B cell (primary cell): ENCODE results near the gene WTIP. TPM values are rescaled to one million over a fixed set of nuclear protein-coding genes. Genes with fewer than 3 reads are reported as not detected.

Experiments
- ATAC-seq: fragments of 200-7000 bp; cut with Tn5 transposase; one replicate; pipeline ENCODE4 v1.10.0; 2021; ENCODE audit warnings: low read depth, mild to moderate bottlenecking, moderate number of reproducible peaks, moderate library complexity
- CTCF ChIA-PET: fragments of 350-600 bp; sonication (Branson Sonifier 250); formaldehyde crosslinking; loops from one replicate; lab custom pipeline; 2021; ENCODE audit warnings: antibody characterized with exemption, inconsistent platforms; lab: Charles Lee
- POLR2A ChIA-PET: fragments of 350-600 bp; sonication (Branson Sonifier 250); formaldehyde crosslinking; loops from one replicate; lab custom pipeline; 2021; ENCODE audit warnings: antibody characterized with exemption; lab: Charles Lee
- DNase-seq: peaks from one replicate; pipeline ENCODE4 v3.0.0; 2013
- H2AFZ ChIP-seq: 2 replicates; pipeline ENCODE4 v1.6.1; 2012; ENCODE audit warnings: mild to moderate bottlenecking, low read depth, low read length; ENCODE audit not compliant: insufficient read depth, poor library complexity, severe bottlenecking
- H3K27ac ChIP-seq, 2 donors: 1 replicate in 1 of 2; 2 replicates in 1 of 2; pipeline ENCODE4 v1.5.1; 2012 to 2013; ENCODE audit warnings: low read length in 2 of 2, mild to moderate bottlenecking in 2 of 2, moderate library complexity in 1 of 2
- H3K27me3 ChIP-seq, 4 experiments: fragments of 200-600 bp in 1 of 4; sonication (generic) in 1 of 4; replicated peaks in 1 of 4; 1 replicate in 2 of 4; 2 replicates in 2 of 4; pipeline versions ENCODE4 v1.6.1 to v1.7.0; 2013 to 2016; ENCODE audit warnings: low read length in 3 of 4, mild to moderate bottlenecking in 2 of 4, mixed read lengths in 1 of 4, moderate library complexity in 1 of 4; ENCODE audit not compliant: insufficient read depth in 4 of 4, control insufficient read depth in 3 of 4; ENCODE audit errors: control extremely low read depth in 1 of 4
- H3K36me3 ChIP-seq, 2 experiments: replicated peaks in 1 of 2; 1 replicate in 1 of 2; 2 replicates in 1 of 2; pipeline versions ENCODE4 v1.6.1 to v1.7.1; 2013; ENCODE audit warnings: low read length in 1 of 2; ENCODE audit not compliant: insufficient read depth in 2 of 2, control insufficient read depth in 1 of 2; ENCODE audit errors: control extremely low read depth in 1 of 2, extremely low read depth in 1 of 2
- H3K4me1 ChIP-seq, 2 donors: fragments of 200-600 bp in 1 of 2; sonication (generic) in 1 of 2; 1 replicate in 1 of 2; 2 replicates in 1 of 2; pipeline versions ENCODE4 v1.5.1 to v1.6.1; 2013 to 2017; ENCODE audit warnings: low read length in 2 of 2; ENCODE audit not compliant: control insufficient read depth in 2 of 2, insufficient read depth in 2 of 2
- H3K4me2 ChIP-seq: replicated peaks from 2 replicates; pipeline ENCODE3; 2012; ENCODE audit warnings: mild to moderate bottlenecking, low read depth, low read length; ENCODE audit not compliant: poor library complexity, severe bottlenecking
- H3K4me3 ChIP-seq, 5 experiments: fragments of 200-600 bp in 1 of 5; sonication (generic) in 1 of 5; 1 replicate in 3 of 5; 2 replicates in 2 of 5; pipeline versions ENCODE4 v1.5.1 to v1.7.0; 2011 to 2016; ENCODE audit warnings: low read length in 4 of 5, mild to moderate bottlenecking in 4 of 5, low read depth in 2 of 5, control low read depth in 1 of 5, moderate library complexity in 1 of 5; ENCODE audit not compliant: insufficient read depth in 1 of 5; ENCODE audit errors: control extremely low read depth in 1 of 5, extremely low read depth in 1 of 5
- H3K79me2 ChIP-seq: fragments of 200-600 bp; sonication (generic); one replicate; pipeline ENCODE4 v1.6.0; 2016; ENCODE audit warnings: low read length; ENCODE audit not compliant: control insufficient read depth, insufficient read depth
- H3K9ac ChIP-seq: fragments of 200-600 bp; sonication (generic); 2 replicates; pipeline ENCODE4 v1.6.1; 2017; ENCODE audit warnings: mild to moderate bottlenecking, low read length, moderate library complexity
- H3K9me3 ChIP-seq, 3 donors: one replicate each; pipeline versions ENCODE4 v1.6.1 to v1.7.1; 2013; ENCODE audit warnings: low read length in 2 of 3; ENCODE audit not compliant: control insufficient read depth in 2 of 3, insufficient read depth in 1 of 3; ENCODE audit errors: control extremely low read depth in 1 of 3
- H4K20me1 ChIP-seq: 2 replicates; pipeline ENCODE4 v1.6.0; 2012; ENCODE audit warnings: mild to moderate bottlenecking, low read length; ENCODE audit not compliant: insufficient read depth, control insufficient read depth, poor library complexity, severe bottlenecking
- H3K27ac Mint-ChIP-seq: one replicate; pipeline ENCODE4 v1.8.0; 2021; ENCODE audit warnings: mixed read lengths
- H3K27me3 Mint-ChIP-seq: one replicate; pipeline ENCODE4 v1.8.0; 2021; ENCODE audit warnings: mixed read lengths
- H3K4me1 Mint-ChIP-seq: one replicate; pipeline ENCODE4 v1.8.0; 2021; ENCODE audit warnings: mixed read lengths
- H3K4me3 Mint-ChIP-seq: one replicate; pipeline ENCODE4 v1.8.0; 2021; ENCODE audit warnings: mixed read lengths
- H3K9me3 Mint-ChIP-seq: one replicate; pipeline ENCODE4 v1.8.0; 2022; ENCODE audit warnings: mixed read lengths; ENCODE audit not compliant: insufficient read depth
- EZH2 ChIP-seq: IDR thresholded peaks from 2 replicates; pipeline ENCODE4 v1.6.1; 2012; ENCODE audit warnings: borderline replicate concordance, low read depth, mild to moderate bottlenecking, moderate library complexity, low read length; ENCODE audit not compliant: insufficient read depth, poor library complexity, severe bottlenecking
- WGBS: methylation state at CpG from one replicate; pipeline ENCODE4 v1.1.5; 2013; ENCODE audit warnings: missing lambda C conversion rate; ENCODE audit not compliant: insufficient coverage; 5-methylcytosine and 5-hydroxymethylcytosine counted together
- intact Hi-C: fragments of 100-400 bp; cut with micrococcal nuclease; formaldehyde crosslinking; loops from one replicate; pipeline ENCODE4 v1.10.0; 2022
- polyA plus RNA-seq: library from polyadenylated mRNA; depleted of rRNA; stranded (reverse); fragments of >200 nt; gene quantifications from 2 replicates; pipeline ENCODE4 v1.2.3, GENCODE V29; 2012
- total RNA-seq, 2 donors: library from RNA; stranded (reverse); fragments of 120-200 nt in 1 of 2; gene quantifications; 1 replicate in 1 of 2; 2 replicates in 1 of 2; pipeline versions ENCODE4 v1.2.3 to v1.2.4, GENCODE V29; 2013 to 2022
- TF ChIP-seq, protein P1 (sequence below): fragments of 200-600 bp; IDR thresholded peaks from one replicate; pipeline ENCODE4 v1.8.0; 2022; ENCODE audit warnings: antibody characterized with exemption, mild to moderate bottlenecking

The WTIP gene
- total and polyA plus RNA-seq, 2 donors (not counting 1 experiment from before 2014, with no cell fraction given): 0.18 to 0.30 TPM

DNA sequence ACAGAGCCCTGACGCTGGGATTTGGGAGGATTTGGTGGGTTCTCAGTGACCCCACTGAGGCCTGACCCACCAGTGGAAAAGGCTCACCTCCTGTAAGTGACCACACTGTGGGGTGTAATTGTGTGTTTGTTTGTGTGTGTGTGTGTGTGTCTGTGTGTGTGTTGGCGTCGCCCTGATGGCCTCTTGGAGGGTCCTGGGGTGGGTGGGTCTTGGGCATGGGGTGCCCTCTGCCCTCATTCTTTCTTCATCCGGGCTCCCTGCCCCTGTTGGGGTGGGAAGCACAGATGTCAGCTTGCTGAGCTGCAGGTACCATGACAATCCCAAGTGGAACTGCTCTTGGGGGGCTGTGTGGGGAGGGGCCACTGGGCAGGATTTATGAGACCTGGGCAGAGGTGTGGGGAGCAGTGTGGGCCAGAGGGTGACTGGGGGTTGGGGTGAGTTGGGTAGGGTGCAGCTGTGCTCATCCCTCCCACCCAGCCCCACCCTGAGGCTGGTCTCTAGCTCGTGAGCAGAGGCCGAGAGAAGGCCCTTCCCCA lies 22.8 kb downstream of the WTIP start:
- H2AFZ ChIP-seq: no peak overlapping the region

DNA sequence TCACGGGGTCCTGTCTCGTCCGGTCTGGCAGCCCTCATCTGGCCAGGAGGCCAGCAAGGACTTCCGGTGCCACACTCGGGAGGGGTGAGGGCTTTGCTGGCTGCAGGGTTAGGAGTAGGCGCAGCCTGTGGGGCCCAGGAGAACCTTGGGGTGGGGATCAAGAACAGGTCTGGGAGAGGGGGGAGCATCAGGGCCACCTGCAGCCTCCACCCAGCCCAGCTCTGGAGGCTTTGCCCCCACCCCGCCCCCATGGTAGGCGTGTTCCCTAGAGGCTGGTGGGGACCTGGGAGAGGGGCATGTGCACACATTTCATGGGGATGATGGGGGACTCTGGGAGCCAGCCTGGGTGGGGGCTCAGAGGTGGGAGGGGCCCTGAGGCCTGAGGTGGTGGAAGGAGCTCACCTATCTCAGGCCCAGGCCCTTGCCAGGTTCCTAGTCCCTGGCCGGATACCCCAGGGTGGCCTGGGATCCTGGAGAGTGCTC lies 23.3 kb downstream of the WTIP start:
- no peak overlapping the region for H3K27ac Mint-ChIP-seq
- H3K4me2 ChIP-seq: no peak overlapping the region
- peaks cover 0 to 4% (median 0%) of the 10 kb centered on the region in 3 donors for H3K9me3 ChIP-seq
- no peak for TF ChIP-seq EZH2
- TF ChIP-seq, protein P1, sequence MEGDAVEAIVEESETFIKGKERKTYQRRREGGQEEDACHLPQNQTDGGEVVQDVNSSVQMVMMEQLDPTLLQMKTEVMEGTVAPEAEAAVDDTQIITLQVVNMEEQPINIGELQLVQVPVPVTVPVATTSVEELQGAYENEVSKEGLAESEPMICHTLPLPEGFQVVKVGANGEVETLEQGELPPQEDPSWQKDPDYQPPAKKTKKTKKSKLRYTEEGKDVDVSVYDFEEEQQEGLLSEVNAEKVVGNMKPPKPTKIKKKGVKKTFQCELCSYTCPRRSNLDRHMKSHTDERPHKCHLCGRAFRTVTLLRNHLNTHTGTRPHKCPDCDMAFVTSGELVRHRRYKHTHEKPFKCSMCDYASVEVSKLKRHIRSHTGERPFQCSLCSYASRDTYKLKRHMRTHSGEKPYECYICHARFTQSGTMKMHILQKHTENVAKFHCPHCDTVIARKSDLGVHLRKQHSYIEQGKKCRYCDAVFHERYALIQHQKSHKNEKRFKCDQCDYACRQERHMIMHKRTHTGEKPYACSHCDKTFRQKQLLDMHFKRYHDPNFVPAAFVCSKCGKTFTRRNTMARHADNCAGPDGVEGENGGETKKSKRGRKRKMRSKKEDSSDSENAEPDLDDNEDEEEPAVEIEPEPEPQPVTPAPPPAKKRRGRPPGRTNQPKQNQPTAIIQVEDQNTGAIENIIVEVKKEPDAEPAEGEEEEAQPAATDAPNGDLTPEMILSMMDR: no peak
- peaks cover 11 to 19% of the 10 kb centered on the region in 2 donors for H3K4me1 ChIP-seq
- H3K9me3 Mint-ChIP-seq: no peaks in the 10 kb centered on the region
- POLR2A ChIA-PET: no interaction called here
- DNase-seq (no peak), ATAC-seq (no peak)
- H3K27me3 Mint-ChIP-seq: peaks cover 17% of the 10 kb centered on the region
- H4K20me1 ChIP-seq: no peaks in the 10 kb centered on the region
- no peak overlapping the region for H2AFZ ChIP-seq
- no peak overlapping the region for H3K4me3 ChIP-seq
- no peaks in the 10 kb centered on the region for H3K36me3 ChIP-seq
- no peak overlapping the region for H3K27ac ChIP-seq
- intact Hi-C loops: no loop called here
- WGBS: 90% methylated on average over 8 of the region's 9 CpGs
- no peaks in the 10 kb centered on the region for H3K79me2 ChIP-seq
- CTCF ChIA-PET: no interaction called here
- no peak overlapping the region for H3K9ac ChIP-seq
- no peak overlapping the region for H3K4me3 Mint-ChIP-seq
- H3K4me1 Mint-ChIP-seq: peaks cover 10% of the 10 kb centered on the region
- H3K27me3 ChIP-seq: peaks cover 0 to 14% (median 4%) of the 10 kb centered on the region in 4 experiments

More for the DNA sequence above, 22.8 kb downstream of the WTIP start:
- no peak overlapping the region for H3K27ac ChIP-seq
- H3K27me3 ChIP-seq: peaks cover 0 to 17% (median 4%) of the 10 kb centered on the region in 4 experiments
- H3K4me2 ChIP-seq: no peak overlapping the region
- intact Hi-C loops: no loop called here
- no peaks in the 10 kb centered on the region for H3K36me3 ChIP-seq
- H3K27ac Mint-ChIP-seq: no peak overlapping the region
- peaks cover 12 to 23% of the 10 kb centered on the region in 2 donors for H3K4me1 ChIP-seq
- ATAC-seq: no peak
- H3K4me3 ChIP-seq: no peak overlapping the region
- H4K20me1 ChIP-seq: no peaks in the 10 kb centered on the region
- no peaks in the 10 kb centered on the region for H3K79me2 ChIP-seq
- no peak overlapping the region for H3K4me3 Mint-ChIP-seq
- peaks cover 17% of the 10 kb centered on the region for H3K27me3 Mint-ChIP-seq
- WGBS: 87% methylated on average over 2 of the region's 6 CpGs
- ChIA-PET CTCF (no interaction called here), POLR2A (no interaction called here)
- no peak overlapping the region for H3K9ac ChIP-seq
- no peak for DNase-seq
- no peaks in the 10 kb centered on the region for H3K9me3 Mint-ChIP-seq
- H3K4me1 Mint-ChIP-seq: peaks cover 10% of the 10 kb centered on the region
- TF ChIP-seq, protein P1: no peak
- no peak for TF ChIP-seq EZH2
- peaks cover 0 to 2% (median 0%) of the 10 kb centered on the region in 3 donors for H3K9me3 ChIP-seq
